K562 (cell line): Measurements from ENCODE around the gene TMC8. TPM values are rescaled to one million over a fixed set of nuclear protein-coding genes. Genes with fewer than 3 reads are reported as not detected.
A peak's percentile ranks its signal among the peaks of the same experiment; 100 is the strongest.

Experiments
- CCAR2 ChIP-seq: fragments of 200-400 bp; formaldehyde crosslinking; IDR thresholded peaks from 2 replicates; pipeline ENCODE4 v1.6.1; 2017; ENCODE audit warnings: mild to moderate bottlenecking, low read depth, low read length
- CCNT2 ChIP-seq: IDR thresholded peaks from 2 replicates; pipeline ENCODE4 v1.6.1; 2011; ENCODE audit warnings: borderline replicate concordance, low read depth, mild to moderate bottlenecking, moderate library complexity, mixed read lengths, low read length; ENCODE audit not compliant: insufficient read length; ENCODE audit errors: extremely low read depth
- HNRNPUL1 ChIP-seq: fragments of 200-400 bp; formaldehyde crosslinking; IDR thresholded peaks from 2 replicates; pipeline ENCODE4 v1.6.1; 2017; ENCODE audit warnings: low read length
- JUNB ChIP-seq: fragments of 450-650 bp; formaldehyde crosslinking; conservative IDR thresholded peaks from 2 replicates; pipeline ENCODE4 v1.4.0; 2020; ENCODE audit warnings: mild to moderate bottlenecking
- MAFF ChIP-seq: IDR thresholded peaks from 2 replicates; pipeline ENCODE4 v1.6.1; 2012; ENCODE audit warnings: low read length, improper control_type of control experiment
- MAFK ChIP-seq: IDR thresholded peaks from 2 replicates; pipeline ENCODE4 v1.6.1; 2011; ENCODE audit warnings: low read length, improper control_type of control experiment
- NCOA1 ChIP-seq: fragments of 450-650 bp; IDR thresholded peaks from 2 replicates; pipeline ENCODE4 v1.6.1; 2016; ENCODE audit warnings: low read depth
- NRF1 ChIP-seq, 2 experiments: fragments of 450-650 bp; IDR thresholded peaks in 1 of 2; conservative IDR thresholded peaks in 1 of 2; 2 replicates each; pipeline ENCODE4 v1.6.1; 2014; ENCODE audit warnings: mild to moderate bottlenecking in 2 of 2
- PHB ChIP-seq: fragments of 250-450 bp; sonication (Bioruptor Pico); IDR thresholded peaks from 2 replicates; pipeline ENCODE4 v1.5.0; 2021
- PHB2 ChIP-seq: fragments of 450-650 bp; IDR thresholded peaks from 2 replicates; pipeline ENCODE4 v1.6.1; 2017; ENCODE audit warnings: low read depth
- SLC30A9 ChIP-seq: fragments of 250-450 bp; sonication (Bioruptor Pico); IDR thresholded peaks from 2 replicates; pipeline ENCODE4 v1.8.0; 2022; ENCODE audit warnings: mild to moderate bottlenecking, moderate library complexity
- SMC3 ChIP-seq: conservative IDR thresholded peaks from 2 replicates; pipeline ENCODE4 v1.6.1; 2011; ENCODE audit warnings: low read depth, low read length, improper control_type of control experiment; ENCODE audit not compliant: insufficient read depth
- SREBF2 ChIP-seq: sonication (generic); formaldehyde crosslinking; IDR thresholded peaks from 2 replicates; pipeline ENCODE4 v1.4.0; 2020; ENCODE audit warnings: mild to moderate bottlenecking, missing genetic modification reagents
- STAT5B ChIP-seq: fragments of 250-450 bp; sonication (Bioruptor Pico); IDR thresholded peaks from 2 replicates; pipeline ENCODE4 v1.8.0; 2021; ENCODE audit warnings: mild to moderate bottlenecking, inconsistent platforms
- ZFX ChIP-seq: sonication (generic); formaldehyde crosslinking; IDR thresholded peaks from 2 replicates; pipeline ENCODE4 v1.8.0; 2022; ENCODE audit warnings: mild to moderate bottlenecking, missing genetic modification reagents, moderate library complexity
- ZNF121 ChIP-seq: sonication (generic); formaldehyde crosslinking; conservative IDR thresholded peaks from 2 replicates; pipeline ENCODE4 v1.8.0; 2022; ENCODE audit warnings: missing genetic modification reagents
- ZNF263 ChIP-seq: sonication (generic); formaldehyde crosslinking; IDR thresholded peaks from 2 replicates; pipeline ENCODE4 v1.8.0; 2022; ENCODE audit warnings: mild to moderate bottlenecking, missing genetic modification reagents, borderline replicate concordance
- ZSCAN32 ChIP-seq: fragments of 450-650 bp; formaldehyde crosslinking; IDR thresholded peaks from 2 replicates; pipeline ENCODE4 v1.4.0; 2020; ENCODE audit warnings: mild to moderate bottlenecking, moderate library complexity
- polyA plus RNA-seq, 8 experiments: library from polyadenylated mRNA; depleted of rRNA in 4 of 8; stranded (reverse) in 5 of 8; unstranded in 3 of 8; fragments of >200 nt; fragmentation: Nextera tagmentation in 2 of 8; fragmentation: Illumina TruSeq in 1 of 8; extraction: Ambion mirVana in 2 of 8; extraction: Trizol in 1 of 8; gene quantifications; 2 replicates each; pipeline versions ENCODE4 v1.2.1 to v1.2.3, GENCODE V29; 2011 to 2014; ENCODE audit warnings: inconsistent platforms in 1 of 8, missing spikeins in 1 of 8
- total RNA-seq, 7 experiments: library from RNA; depleted of rRNA in 6 of 7; stranded (reverse); fragments of >200 nt in 6 of 7; fragmentation: Illumina TruSeq in 2 of 7; extraction: Trizol in 2 of 7; gene quantifications; 2 replicates each; pipeline versions ENCODE4 v1.2.1 to v1.2.3, GENCODE V29; 2011 to 2021; ENCODE audit warnings: low replicate concordance in 1 of 7
- TF ChIP-seq, protein P1 (sequence below): fragments of 200-800 bp; sonication (Bioruptor generic); IDR thresholded peaks from 2 replicates; pipeline ENCODE4 v1.6.1; 2016; ENCODE audit warnings: missing genetic modification characterization, missing compliant biosample characterization
- TF ChIP-seq, protein P2 (sequence below): sonication (generic); formaldehyde crosslinking; IDR thresholded peaks from 2 replicates; pipeline ENCODE4 v1.8.0; 2022; ENCODE audit warnings: mild to moderate bottlenecking, missing genetic modification reagents
- TF ChIP-seq, protein P3 (sequence below): fragments of 250-450 bp; sonication (Bioruptor Pico); IDR thresholded peaks from 2 replicates; pipeline ENCODE4 v1.8.0; 2022; ENCODE audit warnings: inconsistent platforms, mild to moderate bottlenecking, moderate library complexity, borderline replicate concordance
- TF ChIP-seq, protein P4 (sequence below): fragments of 450-650 bp; IDR thresholded peaks from one replicate; pipeline ENCODE4 v1.6.1; 2018; ENCODE audit warnings: mild to moderate bottlenecking, moderate library complexity; ENCODE audit not compliant: partially characterized antibody

TMC8 gene
- total and polyA plus RNA-seq, 9 of the 15 experiments (the other 6 are each of a cell fraction or from before 2014, with no cell fraction given) = 0.13 to 10.9 (median 2.8) TPM

DNA sequence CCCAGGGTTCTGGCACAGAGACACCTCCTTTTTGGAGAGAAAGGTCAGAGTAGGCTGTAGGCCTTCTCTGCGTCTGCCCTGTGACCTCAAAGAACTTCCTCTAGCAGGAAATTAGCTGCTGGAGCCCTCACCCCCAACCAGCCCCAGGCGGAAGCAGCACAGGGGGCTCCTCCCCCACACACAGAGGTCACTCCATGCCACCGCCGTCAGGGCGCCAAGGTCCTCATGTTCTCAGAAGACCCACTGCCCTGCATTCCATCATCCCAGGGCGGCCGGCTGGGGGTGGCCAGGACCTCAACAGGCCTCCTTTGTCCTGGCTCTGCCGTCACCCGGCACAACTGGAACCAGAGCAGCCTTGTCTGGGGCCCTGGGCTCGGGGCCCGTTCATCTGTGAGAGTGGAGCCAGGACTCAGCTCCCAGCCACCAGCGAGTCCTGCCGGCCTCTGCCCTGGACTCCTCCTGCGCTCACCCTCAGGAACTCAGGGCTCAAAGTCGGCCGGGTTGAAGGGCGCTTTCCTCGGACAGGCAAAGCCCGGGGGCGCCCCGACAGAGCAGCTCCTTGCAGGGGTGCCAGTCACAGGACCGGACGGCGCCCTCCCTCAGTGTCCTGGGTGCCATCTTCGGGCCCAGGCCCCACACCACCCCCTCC lies 3.2 kb upstream of the TMC8 start (continued):
- TF ChIP-seq, protein P1, sequence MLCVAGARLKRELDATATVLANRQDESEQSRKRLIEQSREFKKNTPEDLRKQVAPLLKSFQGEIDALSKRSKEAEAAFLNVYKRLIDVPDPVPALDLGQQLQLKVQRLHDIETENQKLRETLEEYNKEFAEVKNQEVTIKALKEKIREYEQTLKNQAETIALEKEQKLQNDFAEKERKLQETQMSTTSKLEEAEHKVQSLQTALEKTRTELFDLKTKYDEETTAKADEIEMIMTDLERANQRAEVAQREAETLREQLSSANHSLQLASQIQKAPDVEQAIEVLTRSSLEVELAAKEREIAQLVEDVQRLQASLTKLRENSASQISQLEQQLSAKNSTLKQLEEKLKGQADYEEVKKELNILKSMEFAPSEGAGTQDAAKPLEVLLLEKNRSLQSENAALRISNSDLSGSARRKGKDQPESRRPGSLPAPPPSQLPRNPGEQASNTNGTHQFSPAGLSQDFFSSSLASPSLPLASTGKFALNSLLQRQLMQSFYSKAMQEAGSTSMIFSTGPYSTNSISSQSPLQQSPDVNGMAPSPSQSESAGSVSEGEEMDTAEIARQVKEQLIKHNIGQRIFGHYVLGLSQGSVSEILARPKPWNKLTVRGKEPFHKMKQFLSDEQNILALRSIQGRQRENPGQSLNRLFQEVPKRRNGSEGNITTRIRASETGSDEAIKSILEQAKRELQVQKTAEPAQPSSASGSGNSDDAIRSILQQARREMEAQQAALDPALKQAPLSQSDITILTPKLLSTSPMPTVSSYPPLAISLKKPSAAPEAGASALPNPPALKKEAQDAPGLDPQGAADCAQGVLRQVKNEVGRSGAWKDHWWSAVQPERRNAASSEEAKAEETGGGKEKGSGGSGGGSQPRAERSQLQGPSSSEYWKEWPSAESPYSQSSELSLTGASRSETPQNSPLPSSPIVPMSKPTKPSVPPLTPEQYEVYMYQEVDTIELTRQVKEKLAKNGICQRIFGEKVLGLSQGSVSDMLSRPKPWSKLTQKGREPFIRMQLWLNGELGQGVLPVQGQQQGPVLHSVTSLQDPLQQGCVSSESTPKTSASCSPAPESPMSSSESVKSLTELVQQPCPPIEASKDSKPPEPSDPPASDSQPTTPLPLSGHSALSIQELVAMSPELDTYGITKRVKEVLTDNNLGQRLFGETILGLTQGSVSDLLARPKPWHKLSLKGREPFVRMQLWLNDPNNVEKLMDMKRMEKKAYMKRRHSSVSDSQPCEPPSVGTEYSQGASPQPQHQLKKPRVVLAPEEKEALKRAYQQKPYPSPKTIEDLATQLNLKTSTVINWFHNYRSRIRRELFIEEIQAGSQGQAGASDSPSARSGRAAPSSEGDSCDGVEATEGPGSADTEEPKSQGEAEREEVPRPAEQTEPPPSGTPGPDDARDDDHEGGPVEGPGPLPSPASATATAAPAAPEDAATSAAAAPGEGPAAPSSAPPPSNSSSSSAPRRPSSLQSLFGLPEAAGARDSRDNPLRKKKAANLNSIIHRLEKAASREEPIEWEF (CRISPR knock-in tag) = no peak
- no peak for TF ChIP-seq JUNB (CRISPR knock-in tag)
- no peak for TF ChIP-seq PHB2
- no peak for TF ChIP-seq ZNF263 (CRISPR knock-in tag)
- TF ChIP-seq SMC3 = no peak
- TF ChIP-seq, protein P2, sequence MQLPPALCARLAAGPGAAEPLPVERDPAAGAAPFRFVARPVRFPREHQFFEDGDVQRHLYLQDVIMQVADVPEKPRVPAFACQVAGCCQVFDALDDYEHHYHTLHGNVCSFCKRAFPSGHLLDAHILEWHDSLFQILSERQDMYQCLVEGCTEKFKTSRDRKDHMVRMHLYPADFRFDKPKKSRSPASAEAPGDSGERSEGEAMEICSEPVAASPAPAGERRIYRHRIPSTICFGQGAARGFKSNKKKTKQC (CRISPR knock-in tag) = no peak
- no peak for TF ChIP-seq MAFK
- no peak for TF ChIP-seq PHB
- TF ChIP-seq ZFX = peak; percentile 46; the same call in 1 of the 2 replicates
- TF ChIP-seq STAT5B (CRISPR knock-in tag) = no peak
- TF ChIP-seq ZNF121 (CRISPR knock-in tag) = no peak
- TF ChIP-seq MAFF = no peak
- no peak for TF ChIP-seq SLC30A9 (CRISPR knock-in tag)
- TF ChIP-seq, protein P3, sequence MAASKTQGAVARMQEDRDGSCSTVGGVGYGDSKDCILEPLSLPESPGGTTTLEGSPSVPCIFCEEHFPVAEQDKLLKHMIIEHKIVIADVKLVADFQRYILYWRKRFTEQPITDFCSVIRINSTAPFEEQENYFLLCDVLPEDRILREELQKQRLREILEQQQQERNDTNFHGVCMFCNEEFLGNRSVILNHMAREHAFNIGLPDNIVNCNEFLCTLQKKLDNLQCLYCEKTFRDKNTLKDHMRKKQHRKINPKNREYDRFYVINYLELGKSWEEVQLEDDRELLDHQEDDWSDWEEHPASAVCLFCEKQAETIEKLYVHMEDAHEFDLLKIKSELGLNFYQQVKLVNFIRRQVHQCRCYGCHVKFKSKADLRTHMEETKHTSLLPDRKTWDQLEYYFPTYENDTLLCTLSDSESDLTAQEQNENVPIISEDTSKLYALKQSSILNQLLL (CRISPR knock-in tag) = no peak
- peak; percentile 11 for TF ChIP-seq CCNT2
- TF ChIP-seq, protein P4, sequence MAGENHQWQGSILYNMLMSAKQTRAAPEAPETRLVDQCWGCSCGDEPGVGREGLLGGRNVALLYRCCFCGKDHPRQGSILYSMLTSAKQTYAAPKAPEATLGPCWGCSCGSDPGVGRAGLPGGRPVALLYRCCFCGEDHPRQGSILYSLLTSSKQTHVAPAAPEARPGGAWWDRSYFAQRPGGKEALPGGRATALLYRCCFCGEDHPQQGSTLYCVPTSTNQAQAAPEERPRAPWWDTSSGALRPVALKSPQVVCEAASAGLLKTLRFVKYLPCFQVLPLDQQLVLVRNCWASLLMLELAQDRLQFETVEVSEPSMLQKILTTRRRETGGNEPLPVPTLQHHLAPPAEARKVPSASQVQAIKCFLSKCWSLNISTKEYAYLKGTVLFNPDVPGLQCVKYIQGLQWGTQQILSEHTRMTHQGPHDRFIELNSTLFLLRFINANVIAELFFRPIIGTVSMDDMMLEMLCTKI = no peak
- peak; percentile 27 to 47; a peak in 2 of 4 replicates for TF ChIP-seq NRF1 (conservative IDR thresholded peaks at IDR 0.05 in 1 of 2, IDR thresholded peaks at IDR 0.05 in 1 of 2)
- no peak for TF ChIP-seq HNRNPUL1
- TF ChIP-seq SREBF2 (CRISPR knock-in tag) = no peak
- TF ChIP-seq ZSCAN32 = no peak
- no peak for TF ChIP-seq CCAR2
- TF ChIP-seq NCOA1 = peak; percentile 62; the same call in 1 of the 2 replicates
